ENCODE results near the gene DAZAP2. TPM values are rescaled to one million over a fixed set of nuclear protein-coding genes. Genes with fewer than 3 reads are reported as not detected.
A peak's percentile ranks its signal among the peaks of the same experiment; 100 is the strongest.

DAZAP2 gene
- total RNA-seq (2014; rRNA removed; shearing (Covaris generic)) = 145 and 150 TPM in 2 replicates
- polyA plus RNA-seq (2016; fragmentation: Nextera tagmentation; extraction: Ambion mirVana) = 216 and 228 TPM in 2 replicates

GRCh38 chr12:51238510-51239334 is at the start of gene DAZAP2:
DAZAP2 (plus strand) TSS chr12:51238826; CDS start chr12:51238908, 82 bp downstream.
- DNase-seq = peak; percentile 97
- peak within 1 kb of the TSS; percentile 86 for H3K4me2 ChIP-seq (ENCODE audit: unreplicated experiment)
- no peaks in the 10 kb centered on the region for H3K9me3 ChIP-seq (ENCODE audit: low read depth)
- WGBS, 2 experiments (ENCODE audit: low coverage in 1 of 2, low lambda C conversion rate in 2 of 2, missing lambda C conversion rate in 2 of 2) = 0 to 1% methylated on average over 54 to 70 of the region's 70 CpGs
- in situ Hi-C loops (cut with MboI) = no loop called here
- no peaks in the 10 kb centered on the region for H3K27me3 ChIP-seq (replicated peaks; ENCODE audit: insufficient read depth)
- H3F3A ChIP-seq (ENCODE audit: insufficient read depth) = peaks cover 21% of the 10 kb centered on the region; the same call in 1 of the 2 replicates
- peak within 1 kb of the TSS; percentile 100 for H3K27ac ChIP-seq
- H3K9me2 ChIP-seq (ENCODE audit: insufficient read depth) = no peaks in the 10 kb centered on the region
- TF ChIP-seq EZH2phosphoT487 (IDR thresholded peaks at IDR 0.05; ENCODE audit: insufficient read depth, low read depth) (no peak), EZH2 (IDR thresholded peaks at IDR 0.05; ENCODE audit: insufficient read depth, poor library complexity, severe bottlenecking) (no peak)
- peak within 1 kb of the TSS; percentile 100 for H3K9ac ChIP-seq
- peaks cover 30% of the 10 kb centered on the region for H3K36me3 ChIP-seq (ENCODE audit: low read depth)
- H3K4me1 ChIP-seq (ENCODE audit: insufficient read depth) = peaks cover 19% of the 10 kb centered on the region
- peak within 1 kb of the TSS; percentile 92 for H2AFZ ChIP-seq
- H4K20me1 ChIP-seq (ENCODE audit: insufficient read depth) = no peaks in the 10 kb centered on the region
- peaks cover 44% of the 10 kb centered on the region for H3K79me2 ChIP-seq (ENCODE audit: insufficient read depth)
- peak within 1 kb of the TSS; percentile 98 for H3K4me3 ChIP-seq

- no peaks in the 10 kb centered on the region for H3K79me2 ChIP-seq (ENCODE audit: insufficient read depth)
- H3K4me3 ChIP-seq = no peak overlapping the region
- H3K27me3 ChIP-seq (replicated peaks; ENCODE audit: insufficient read depth) = no peaks in the 10 kb centered on the region
- no peaks in the 10 kb centered on the region for H3K9me2 ChIP-seq (ENCODE audit: insufficient read depth)
- TF ChIP-seq EZH2 (IDR thresholded peaks at IDR 0.05; ENCODE audit: insufficient read depth, poor library complexity, severe bottlenecking) (no peak), EZH2phosphoT487 (IDR thresholded peaks at IDR 0.05; ENCODE audit: insufficient read depth, low read depth) (no peak)
- no peaks in the 10 kb centered on the region for H3F3A ChIP-seq (ENCODE audit: insufficient read depth)
- WGBS, 2 experiments (ENCODE audit: low coverage in 1 of 2, low lambda C conversion rate in 2 of 2, missing lambda C conversion rate in 2 of 2) = 82 to 83% methylated on average over 14 of the region's 14 CpGs
- H3K9ac ChIP-seq = no peak overlapping the region
- H3K4me1 ChIP-seq (ENCODE audit: insufficient read depth) = no peaks in the 10 kb centered on the region
- H3K27ac ChIP-seq = no peak overlapping the region
- H3K4me2 ChIP-seq (ENCODE audit: unreplicated experiment) = no peak overlapping the region
- H2AFZ ChIP-seq = no peak overlapping the region
- no peaks in the 10 kb centered on the region for H4K20me1 ChIP-seq (ENCODE audit: insufficient read depth)
- H3K36me3 ChIP-seq (ENCODE audit: low read depth) = no peaks in the 10 kb centered on the region
- H3K9me3 ChIP-seq (ENCODE audit: low read depth) = no peaks in the 10 kb centered on the region
- no peak for DNase-seq
- in situ Hi-C loops (cut with MboI) = no loop called here
Measured at GRCh38 chr12:51189790-51190355, 48.8 kb upstream of the DAZAP2 start.

GRCh38 chr12:51190820-51191219 is 47.8 kb upstream of the DAZAP2 start:
- no peak for DNase-seq
- H3K4me2 ChIP-seq (ENCODE audit: unreplicated experiment) = no peak overlapping the region
- no peaks in the 10 kb centered on the region for H3K9me3 ChIP-seq (ENCODE audit: low read depth)
- H3K79me2 ChIP-seq (ENCODE audit: insufficient read depth) = no peaks in the 10 kb centered on the region
- H3F3A ChIP-seq (ENCODE audit: insufficient read depth) = no peaks in the 10 kb centered on the region
- in situ Hi-C loops (cut with MboI) = no loop called here
- no peak overlapping the region for H3K4me3 ChIP-seq
- no peak overlapping the region for H3K27ac ChIP-seq
- H4K20me1 ChIP-seq (ENCODE audit: insufficient read depth) = no peaks in the 10 kb centered on the region
- H3K36me3 ChIP-seq (ENCODE audit: low read depth) = no peaks in the 10 kb centered on the region
- H3K27me3 ChIP-seq (replicated peaks; ENCODE audit: insufficient read depth) = no peaks in the 10 kb centered on the region
- TF ChIP-seq EZH2phosphoT487 (IDR thresholded peaks at IDR 0.05; ENCODE audit: insufficient read depth, low read depth) = no peak
- no peak for TF ChIP-seq EZH2 (IDR thresholded peaks at IDR 0.05; ENCODE audit: insufficient read depth, poor library complexity, severe bottlenecking)
- WGBS, 2 experiments (ENCODE audit: low coverage in 1 of 2, low lambda C conversion rate in 2 of 2, missing lambda C conversion rate in 2 of 2) = 69% methylated on average over 4 of the region's 4 CpGs
- H3K9ac ChIP-seq = no peak overlapping the region
- H2AFZ ChIP-seq = no peak overlapping the region
- H3K9me2 ChIP-seq (ENCODE audit: insufficient read depth) = no peaks in the 10 kb centered on the region
- H3K4me1 ChIP-seq (ENCODE audit: insufficient read depth) = no peaks in the 10 kb centered on the region

GRCh38 chr12:51191516-51192283 is 46.9 kb upstream of the DAZAP2 start:
- no peak overlapping the region for H3K27ac ChIP-seq
- no peaks in the 10 kb centered on the region for H3K79me2 ChIP-seq (ENCODE audit: insufficient read depth)
- no peaks in the 10 kb centered on the region for H3K36me3 ChIP-seq (ENCODE audit: low read depth)
- in situ Hi-C loops (cut with MboI) = no loop called here
- no peaks in the 10 kb centered on the region for H3F3A ChIP-seq (ENCODE audit: insufficient read depth)
- H3K9me3 ChIP-seq (ENCODE audit: low read depth) = no peaks in the 10 kb centered on the region
- no peak overlapping the region for H3K4me3 ChIP-seq
- TF ChIP-seq EZH2phosphoT487 (IDR thresholded peaks at IDR 0.05; ENCODE audit: insufficient read depth, low read depth) (no peak), EZH2 (IDR thresholded peaks at IDR 0.05; ENCODE audit: insufficient read depth, poor library complexity, severe bottlenecking) (no peak)
- H3K9ac ChIP-seq = no peak overlapping the region
- no peaks in the 10 kb centered on the region for H3K4me1 ChIP-seq (ENCODE audit: insufficient read depth)
- H3K9me2 ChIP-seq (ENCODE audit: insufficient read depth) = no peaks in the 10 kb centered on the region
- H4K20me1 ChIP-seq (ENCODE audit: insufficient read depth) = no peaks in the 10 kb centered on the region
- 86% methylated on average over 12 of the region's 12 CpGs for WGBS, 2 experiments (ENCODE audit: low coverage in 1 of 2, low lambda C conversion rate in 2 of 2, missing lambda C conversion rate in 2 of 2)
- H3K27me3 ChIP-seq (replicated peaks; ENCODE audit: insufficient read depth) = no peaks in the 10 kb centered on the region
- no peak overlapping the region for H2AFZ ChIP-seq
- DNase-seq = no peak
- no peak overlapping the region for H3K4me2 ChIP-seq (ENCODE audit: unreplicated experiment)

Measured in GM23248 (cell line).